ENCODE results near the gene FRS3. TPM values are rescaled to one million over a fixed set of nuclear protein-coding genes. Genes with fewer than 3 reads are reported as not detected.

The FRS3 gene
- total RNA-seq (ENCODE audit: low replicate concordance) = 1.1 and 4.7 TPM in 2 replicates

GRCh38 chr6:41779788-41780550 lies at the start of gene FRS3:
FRS3 (minus strand) TSS chr6:41779900; CDS start chr6:41776987, 2,913 bp downstream.

GRCh38 chr6:41787219-41787917 lies 7.7 kb upstream of the FRS3 start, which contains the start of gene TOMM6:
TOMM6 (plus strand) TSS chr6:41787694; CDS start chr6:41787698, 4 bp downstream.

GRCh38 chr6:41780551-41781365 lies 1.1 kb upstream of the FRS3 start, which contains the start of gene PRICKLE4:
PRICKLE4 (plus strand) TSS chr6:41780782; CDS start chr6:41783474, 2,692 bp downstream.

GRCh38 chr6:41747256-41748101 lies 32.2 kb downstream of the FRS3 start, which contains the start of gene PGC:
PGC (minus strand) TSS chr6:41747397; CDS start chr6:41747334, 63 bp downstream.

GRCh38 chr6:41735427-41736185 lies 44.1 kb downstream of the FRS3 start, which contains the start of gene TFEB:
TFEB (minus strand) TSS chr6:41735608; CDS start chr6:41691213, 44,395 bp downstream.

Other genes with a start within 250 kb of the FRS3 start
- 0.59 and 1.9 TPM in 2 replicates for gene FOXP4, start 233.5 kb downstream of the FRS3 start, total RNA-seq (ENCODE audit: low replicate concordance)
- gene MDFI, start 141.4 kb downstream of the FRS3 start, total RNA-seq (ENCODE audit: low replicate concordance) = 0.23 and 5.8 TPM in 2 replicates
- 2.6 and 6.3 TPM in 2 replicates for gene TFEB, start 44.3 kb downstream of the FRS3 start, total RNA-seq (ENCODE audit: low replicate concordance)
- not detected in 2 replicates for gene PGC, start 32.5 kb downstream of the FRS3 start, total RNA-seq (ENCODE audit: low replicate concordance)
- gene PRICKLE4, start 882 bp upstream of the FRS3 start, total RNA-seq (ENCODE audit: low replicate concordance) = 0.15 and 0.23 TPM in 2 replicates
- gene TOMM6, start 7.8 kb upstream of the FRS3 start, total RNA-seq (ENCODE audit: low replicate concordance) = 24.5 and 55.6 TPM in 2 replicates
- 1.8 and 3.0 TPM in 2 replicates for gene USP49, start 115.5 kb upstream of the FRS3 start, total RNA-seq (ENCODE audit: low replicate concordance)
- 16.7 and 28.3 TPM in 2 replicates for gene MED20, start 141.2 kb upstream of the FRS3 start, total RNA-seq (ENCODE audit: low replicate concordance)
- 22.1 and 25.4 TPM in 2 replicates for gene BYSL, start 141.6 kb upstream of the FRS3 start, total RNA-seq (ENCODE audit: low replicate concordance)
- 13.6 and 19.5 TPM in 2 replicates for gene CCND3, start 161.9 kb upstream of the FRS3 start, total RNA-seq (ENCODE audit: low replicate concordance)

Data from smooth muscle cell of the coronary artery (primary cell).